ENCODE results near the gene RPS19BP1.

DNA sequence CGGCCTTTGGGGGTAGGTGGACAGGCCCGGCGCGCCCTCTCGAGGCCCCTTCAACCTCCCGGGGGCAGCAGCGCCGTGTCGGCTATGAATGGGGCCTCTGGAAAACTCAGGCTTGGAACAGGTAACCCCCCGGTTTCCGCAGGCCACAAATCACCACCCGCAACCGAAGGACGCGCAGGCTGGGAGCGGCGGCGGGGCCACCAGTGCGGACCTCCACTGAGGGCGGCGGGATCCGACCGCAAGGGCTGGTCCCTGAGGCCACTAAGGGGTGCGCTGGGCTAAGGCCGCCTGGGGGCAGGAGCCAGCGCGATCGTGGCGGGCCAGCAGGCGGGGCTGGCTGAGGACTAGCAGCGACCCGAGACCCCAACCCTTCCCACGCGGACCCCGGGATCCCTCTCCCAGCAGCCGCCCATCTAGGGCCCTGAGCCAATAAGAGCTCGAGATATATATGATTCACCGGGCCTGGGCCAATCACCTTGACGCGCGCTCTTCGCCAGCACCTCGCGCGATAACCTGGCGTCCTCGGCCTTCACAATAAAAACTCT lies 12.8 kb downstream of the RPS19BP1 start:
- peak; percentile 11 for TF ChIP-seq POLR2A (IDR thresholded peaks at IDR 0.05; ENCODE audit: borderline replicate concordance, extremely low read depth, insufficient read depth, insufficient read length)
- no peak for TF ChIP-seq JUND (IDR thresholded peaks at IDR 0.05)
